GM12801 (cell line): ENCODE results near the gene DNAJC7.

Experiments
- TF ChIP-seq, protein P1 (sequence below): IDR thresholded peaks from one replicate; pipeline ENCODE4 v1.5.1; 2011; ENCODE audit warnings: control low read depth; ENCODE audit not compliant: insufficient read length; ENCODE audit errors: extremely low read depth

The DNAJC7 gene

DNA sequence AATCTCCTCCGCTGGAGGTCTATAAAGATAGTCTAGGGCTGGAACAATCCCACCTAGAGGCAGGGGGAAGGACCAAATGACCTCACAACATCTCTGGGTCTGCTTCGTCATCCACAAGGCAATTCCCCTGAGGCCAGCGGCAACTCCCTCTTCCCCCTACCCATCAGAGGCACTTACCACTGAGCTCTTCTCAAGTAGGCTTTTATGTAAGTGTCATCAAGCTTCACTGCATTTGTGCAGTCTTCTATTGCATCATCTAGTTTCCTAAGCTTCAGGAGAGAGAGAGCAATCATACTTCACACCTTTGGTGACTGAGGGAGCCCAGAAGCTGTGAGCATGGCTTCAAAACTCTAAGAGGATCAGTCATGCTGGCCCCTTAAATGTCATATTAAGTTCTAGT lies 29.6 kb downstream of the DNAJC7 start:
- TF ChIP-seq, protein P1, sequence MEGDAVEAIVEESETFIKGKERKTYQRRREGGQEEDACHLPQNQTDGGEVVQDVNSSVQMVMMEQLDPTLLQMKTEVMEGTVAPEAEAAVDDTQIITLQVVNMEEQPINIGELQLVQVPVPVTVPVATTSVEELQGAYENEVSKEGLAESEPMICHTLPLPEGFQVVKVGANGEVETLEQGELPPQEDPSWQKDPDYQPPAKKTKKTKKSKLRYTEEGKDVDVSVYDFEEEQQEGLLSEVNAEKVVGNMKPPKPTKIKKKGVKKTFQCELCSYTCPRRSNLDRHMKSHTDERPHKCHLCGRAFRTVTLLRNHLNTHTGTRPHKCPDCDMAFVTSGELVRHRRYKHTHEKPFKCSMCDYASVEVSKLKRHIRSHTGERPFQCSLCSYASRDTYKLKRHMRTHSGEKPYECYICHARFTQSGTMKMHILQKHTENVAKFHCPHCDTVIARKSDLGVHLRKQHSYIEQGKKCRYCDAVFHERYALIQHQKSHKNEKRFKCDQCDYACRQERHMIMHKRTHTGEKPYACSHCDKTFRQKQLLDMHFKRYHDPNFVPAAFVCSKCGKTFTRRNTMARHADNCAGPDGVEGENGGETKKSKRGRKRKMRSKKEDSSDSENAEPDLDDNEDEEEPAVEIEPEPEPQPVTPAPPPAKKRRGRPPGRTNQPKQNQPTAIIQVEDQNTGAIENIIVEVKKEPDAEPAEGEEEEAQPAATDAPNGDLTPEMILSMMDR: no peak

- TF ChIP-seq, protein P1: no peak
Observed at GRCh38 chr17:41986634-41987033, 30.6 kb downstream of the DNAJC7 start.

DNA sequence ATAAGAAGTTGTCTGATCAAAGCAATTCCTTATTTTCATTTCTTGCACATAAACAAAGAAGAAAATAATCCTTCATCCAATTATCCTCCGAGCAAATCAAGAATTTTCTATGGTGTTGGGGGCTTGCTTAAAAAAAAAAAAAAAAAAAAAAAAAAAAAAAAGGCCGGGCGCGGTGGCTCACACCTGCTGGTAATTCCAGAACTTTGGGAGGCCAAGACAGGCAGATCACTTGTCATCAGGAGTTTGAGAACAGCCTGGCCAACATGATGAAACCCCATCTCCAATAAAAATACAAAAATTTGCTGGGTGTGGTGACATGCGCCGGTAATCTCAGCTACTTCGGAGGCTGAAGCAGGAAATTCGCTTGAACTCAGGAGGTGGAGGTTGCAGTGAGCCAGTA lies 31.3 kb downstream of the DNAJC7 start:
- TF ChIP-seq, protein P1: no peak

DNA sequence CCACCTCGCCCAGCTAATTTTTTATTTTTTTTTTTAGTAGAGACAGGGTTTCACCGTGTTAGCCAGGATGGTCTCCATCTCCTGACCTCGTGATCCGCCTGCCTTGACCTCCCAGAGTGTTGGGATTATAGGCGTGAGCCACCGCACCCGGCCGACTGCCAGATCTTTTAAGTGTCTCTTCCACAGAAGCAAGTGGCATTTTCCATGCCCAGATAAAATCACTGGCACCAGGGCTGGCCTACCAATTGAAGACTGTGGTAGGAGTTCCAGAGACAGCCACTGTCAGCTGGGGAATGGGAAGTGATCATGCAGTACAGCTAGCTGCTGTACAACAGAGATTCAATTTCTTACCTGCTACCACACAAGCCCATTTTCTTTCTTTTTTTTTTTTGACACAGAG lies 32.8 kb downstream of the DNAJC7 start:
- TF ChIP-seq, protein P1: no peak

DNA sequence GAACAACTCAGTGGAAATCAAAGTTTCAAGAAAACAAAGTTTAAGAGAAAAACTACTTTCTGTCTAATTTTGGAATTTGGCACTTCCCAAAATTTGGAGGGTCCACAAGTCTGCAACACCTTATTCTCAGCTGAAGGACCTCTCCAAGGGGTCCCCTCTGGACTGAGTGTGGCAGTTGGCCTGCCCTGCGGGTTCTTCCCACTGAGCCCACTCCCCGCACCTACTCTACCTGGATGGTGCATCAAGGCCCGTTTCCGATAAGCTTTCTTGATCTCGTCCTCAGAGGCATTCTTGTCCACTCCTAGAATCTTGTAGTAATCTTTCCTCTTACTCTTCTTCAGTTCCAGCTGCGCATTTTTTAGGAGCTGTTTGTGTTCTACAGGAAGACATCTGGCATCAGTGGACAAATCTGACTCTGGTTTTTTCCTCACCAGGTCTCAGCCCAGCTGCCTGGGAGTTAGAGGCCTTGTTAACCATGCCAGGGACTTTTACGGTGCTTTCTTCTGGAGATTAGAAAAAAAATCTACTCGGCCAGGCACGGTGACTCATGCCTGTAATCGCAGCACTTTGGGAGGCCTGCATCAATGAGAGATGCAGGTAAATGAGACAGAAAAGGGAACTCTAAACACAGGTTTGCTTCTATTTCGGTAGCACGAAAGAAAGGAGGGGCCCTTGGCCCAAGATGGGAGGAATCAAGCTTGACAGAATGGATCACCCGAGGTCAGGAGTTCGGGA lies 35.0 kb downstream of the DNAJC7 start:
- TF ChIP-seq, protein P1: no peak

DNA sequence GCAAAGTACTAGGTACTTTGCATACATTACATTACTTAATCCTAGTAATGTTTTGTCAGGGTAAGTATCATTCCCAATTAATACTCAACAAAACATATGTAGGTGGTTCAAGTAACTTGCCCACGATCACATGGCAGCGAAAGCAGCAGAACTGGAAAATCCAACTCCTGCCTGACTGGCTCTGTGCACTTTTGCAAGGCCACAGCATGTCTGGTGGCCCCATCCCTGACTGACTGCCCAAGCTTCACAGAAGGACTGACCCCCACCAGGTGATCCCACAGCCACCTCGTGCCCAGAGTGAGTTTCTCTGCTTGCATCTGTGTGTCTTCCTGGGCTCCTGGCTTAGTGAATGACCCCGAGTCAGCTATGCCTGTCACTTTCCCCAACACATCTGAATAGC lies 39.2 kb downstream of the DNAJC7 start:
- TF ChIP-seq, protein P1: no peak

- TF ChIP-seq, protein P1: no peak
Observed at GRCh38 chr17:41976142-41976768, 41.0 kb downstream of the DNAJC7 start.
